T-helper 2 cell treated with Interferon-gamma antibody and Interleukin-4, amounts not matched to agents 100 ng/mL and 5 ng/mL, for 36 hours (primary cell): ENCODE measurements around the gene IQCK. TPM values are rescaled to one million over a fixed set of nuclear protein-coding genes. Genes with fewer than 3 reads are reported as not detected.

ENCODE experiments used
- intact Hi-C: fragments of 100-400 bp; cut with micrococcal nuclease; formaldehyde crosslinking; loops from one replicate; pipeline ENCODE4 v1.15.1; 2023
- total RNA-seq: library from RNA; stranded (reverse); gene quantifications from 2 replicates; pipeline ENCODE4 v1.2.3, GENCODE V29; 2022

The IQCK gene
- total RNA-seq, 1 donor from 2014 or later, result 0.93 TPM

GRCh38 chr16:19802612-19803011, 84.5 kb downstream of the IQCK start:
- intact Hi-C loops, result no loop called here

GRCh38 chr16:19804538-19805323, 86.7 kb downstream of the IQCK start:
- intact Hi-C loops, result no loop called here

DNA sequence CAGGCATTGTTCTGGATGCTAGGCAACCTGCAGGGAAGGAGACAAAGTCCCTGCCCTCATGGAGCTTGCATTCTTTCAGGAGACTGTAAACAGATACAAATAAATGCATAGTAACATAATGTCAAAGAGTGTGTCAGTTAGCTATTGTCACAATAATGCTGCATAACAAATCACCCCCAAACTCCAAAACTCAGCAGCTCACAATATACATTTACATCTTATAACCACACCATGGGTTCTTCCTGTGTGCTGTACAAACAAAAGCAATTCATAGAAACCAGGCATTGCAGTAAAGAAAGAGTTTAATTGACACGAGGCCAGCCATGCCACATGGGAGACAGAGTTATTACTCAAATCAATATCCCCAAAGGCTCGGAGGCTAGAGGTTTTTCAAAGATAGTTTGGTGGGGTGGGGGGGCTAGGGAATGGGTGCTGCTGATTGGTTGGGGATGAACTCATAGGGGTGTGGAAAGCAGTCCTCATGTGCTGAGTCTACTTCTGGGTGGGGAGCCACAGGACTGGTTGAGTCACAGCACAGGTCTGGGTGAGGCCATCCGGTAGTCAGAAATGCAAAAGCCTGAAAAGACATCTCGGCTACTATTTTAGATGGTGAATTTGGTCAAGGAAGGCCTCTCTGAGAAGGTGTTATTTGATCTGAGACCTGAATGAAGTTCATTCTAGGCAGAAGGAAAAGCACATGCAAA, 87.5 kb downstream of the IQCK start:
- intact Hi-C loops, result no loop called here

GRCh38 chr16:19808061-19808641, 90.1 kb downstream of the IQCK start:
- intact Hi-C loops, result no loop called here

DNA sequence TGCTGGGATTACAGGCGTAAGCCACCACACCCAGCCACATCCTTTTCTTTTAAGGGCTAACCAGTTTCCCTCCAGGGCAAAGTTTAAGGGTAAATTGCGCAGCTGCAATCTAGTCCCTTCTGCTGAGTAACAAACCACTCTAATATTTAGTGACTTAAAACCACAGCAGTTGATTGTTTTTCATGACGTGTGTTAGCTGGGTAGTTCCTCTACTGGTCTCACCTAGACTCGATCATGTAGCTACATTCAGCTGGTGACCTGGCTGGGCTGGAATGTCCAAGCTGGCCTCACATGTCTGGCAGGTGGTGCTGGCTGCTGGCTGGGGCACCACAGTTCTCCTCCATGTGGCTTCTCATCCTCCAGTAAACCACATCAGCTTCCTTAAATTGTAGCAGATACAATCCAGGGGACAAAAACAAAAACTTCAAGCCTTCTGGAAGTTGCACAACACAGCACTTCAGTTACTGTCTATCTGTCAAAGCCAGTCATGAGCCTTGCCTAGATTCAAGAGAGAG, 91.1 kb downstream of the IQCK start:
- intact Hi-C loops, result no loop called here

DNA sequence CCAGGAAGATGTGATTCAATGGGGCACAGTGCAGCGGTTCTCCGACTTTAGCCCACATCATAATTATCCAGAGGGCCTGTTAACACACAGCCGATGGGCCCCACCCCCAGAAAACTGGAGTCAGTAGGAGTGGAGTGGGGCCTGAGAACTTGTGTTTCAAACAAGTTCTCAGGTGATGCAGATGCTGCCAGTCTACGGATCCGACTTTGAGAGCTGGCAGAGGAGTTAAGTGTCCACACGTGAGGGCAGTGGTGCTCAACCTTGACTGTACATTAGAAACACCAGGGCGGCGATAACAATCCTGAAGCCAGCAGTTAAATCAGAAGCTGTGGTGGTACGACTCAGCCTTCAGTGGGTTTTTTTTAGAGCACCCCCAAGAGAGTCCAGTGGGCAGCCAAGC, 91.6 kb downstream of the IQCK start:
- intact Hi-C loops, result no loop called here

- intact Hi-C loops, result no loop called here
These were observed 93.0 kb downstream of the IQCK start for GRCh38 chr16:19810817-19811731.

DNA sequence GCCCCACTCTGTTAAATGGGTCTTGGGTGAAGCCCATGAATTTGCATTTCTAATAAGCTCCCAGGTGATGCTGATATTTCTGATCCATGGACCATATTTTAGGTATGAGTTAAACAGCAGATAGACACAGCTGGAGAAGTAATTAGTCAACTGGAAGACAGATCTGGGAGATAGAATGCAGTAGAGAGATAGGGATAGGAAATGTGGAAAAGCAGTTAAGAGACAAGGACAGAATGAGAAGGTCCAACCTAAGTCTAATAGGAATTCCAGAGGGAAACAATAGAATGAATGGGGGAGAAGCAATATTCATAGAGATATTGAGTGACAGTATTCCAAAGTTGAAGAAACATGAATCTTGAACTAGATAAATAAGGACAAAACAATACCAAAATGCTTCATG, 94.9 kb downstream of the IQCK start:
- intact Hi-C loops, result no loop called here

- intact Hi-C loops, result no loop called here
These were observed 97.3 kb downstream of the IQCK start for GRCh38 chr16:19815418-19815817.

- intact Hi-C loops, result no loop called here
These were observed 99.1 kb downstream of the IQCK start for GRCh38 chr16:19817122-19817521.

DNA sequence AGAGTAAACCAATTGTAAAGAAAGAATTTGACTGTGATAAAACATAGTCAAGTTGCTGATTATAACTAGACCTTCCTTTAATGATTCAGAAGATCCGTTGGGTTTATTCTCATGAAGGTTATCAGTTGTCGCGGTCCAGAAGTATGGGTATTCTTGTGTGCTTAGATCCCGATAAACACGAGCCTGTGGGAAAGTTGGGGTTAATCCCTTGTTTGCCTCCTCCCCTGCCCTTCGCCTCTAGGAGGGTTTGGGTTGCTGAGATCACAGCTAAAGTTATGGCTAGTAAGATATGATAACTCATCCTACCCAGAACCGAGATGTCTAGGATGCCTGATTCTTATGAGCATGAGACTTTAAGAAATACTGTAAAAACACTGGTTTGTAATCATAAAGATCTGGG, 99.8 kb downstream of the IQCK start:
- intact Hi-C loops, result no loop called here

GRCh38 chr16:19822533-19822932, 104.5 kb downstream of the IQCK start:
- intact Hi-C loops, result no loop called here

GRCh38 chr16:19823322-19823721, 105.3 kb downstream of the IQCK start:
- intact Hi-C loops, result no loop called here

DNA sequence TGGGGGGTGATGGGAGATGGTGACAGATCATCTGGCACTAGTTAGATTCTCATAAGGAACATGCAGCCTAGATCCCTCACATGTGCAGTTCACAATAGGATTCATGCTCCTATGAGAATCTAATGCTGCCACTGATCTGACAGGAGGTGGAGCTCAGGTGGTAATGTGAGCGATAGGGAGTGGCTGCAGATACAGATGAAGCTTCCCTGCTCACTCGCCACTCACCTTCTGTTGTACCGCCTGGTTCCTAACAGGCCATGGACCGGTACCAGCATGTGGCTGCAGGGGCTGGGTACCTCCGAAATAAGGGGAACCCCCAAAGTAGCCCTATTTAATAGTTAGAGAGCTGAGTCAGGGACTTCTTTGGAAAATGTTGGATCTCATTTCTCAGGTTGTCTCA, 106.1 kb downstream of the IQCK start:
- intact Hi-C loops, result no loop called here

GRCh38 chr16:19829844-19830692, 112.0 kb downstream of the IQCK start:
- intact Hi-C loops, result no loop called here

- intact Hi-C loops, result no loop called here
These were observed 113.0 kb downstream of the IQCK start for GRCh38 chr16:19830902-19831560.

- intact Hi-C loops, result no loop called here
These were observed 113.6 kb downstream of the IQCK start for GRCh38 chr16:19831678-19832077.

- intact Hi-C loops, result no loop called here
These were observed 115.1 kb downstream of the IQCK start for GRCh38 chr16:19833176-19833575.

GRCh38 chr16:19833581-19833980, 115.5 kb downstream of the IQCK start:
- intact Hi-C loops, result no loop called here

DNA sequence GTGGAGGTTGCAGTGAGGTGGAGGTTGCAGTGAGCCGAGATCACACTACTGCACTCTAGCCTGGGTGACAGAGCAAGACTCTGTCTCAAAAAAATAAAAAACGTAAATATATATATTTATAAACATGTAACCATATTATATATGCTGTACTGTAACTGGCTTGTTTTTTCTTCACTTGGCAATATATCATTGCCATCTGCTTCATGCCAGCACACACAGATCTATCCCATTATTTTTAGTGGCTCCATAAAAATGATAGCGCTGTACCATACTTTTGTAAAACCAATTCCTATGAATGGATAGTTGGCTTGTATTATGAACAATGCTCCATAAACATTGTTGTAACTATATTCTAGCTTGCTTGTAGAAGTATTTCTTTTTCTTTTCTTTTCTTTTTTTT, 117.1 kb downstream of the IQCK start:
- intact Hi-C loops, result no loop called here
